CD4-positive, alpha-beta T cell (primary cell): Measurements from ENCODE around the gene HMHB1. TPM values are rescaled to one million over a fixed set of nuclear protein-coding genes. Genes with fewer than 3 reads are reported as not detected.

Experiments
- ATAC-seq: fragments of 200-7000 bp; cut with Tn5 transposase; one replicate; pipeline ENCODE4 v1.10.0; 2022; ENCODE audit warnings: mild to moderate bottlenecking; ENCODE audit not compliant: poor library complexity
- CTCF ChIA-PET: fragments of 350-600 bp; sonication (Branson Sonifier 250); formaldehyde crosslinking; loops from one replicate; lab custom pipeline; 2021; ENCODE audit warnings: antibody characterized with exemption, inconsistent platforms; lab: Charles Lee
- POLR2A ChIA-PET: fragments of 350-600 bp; sonication (Branson Sonifier 250); formaldehyde crosslinking; loops from one replicate; lab custom pipeline; 2021; ENCODE audit warnings: antibody characterized with exemption, inconsistent platforms; lab: Charles Lee
- DNase-seq, 14 experiments: peaks; one replicate each; pipeline ENCODE4 v3.0.0-alpha.2; 2013 to 2020; ENCODE audit warnings: mixed read lengths in 2 of 14
- H3K27ac ChIP-seq, 2 donors: one replicate each; pipeline versions ENCODE4 v1.5.1 to v1.7.0; 2013; ENCODE audit warnings: low read length in 2 of 2, low read depth in 1 of 2, mild to moderate bottlenecking in 1 of 2
- H3K27me3 ChIP-seq, 2 experiments: 1 replicate in 1 of 2; 2 replicates in 1 of 2; pipeline versions ENCODE4 v1.6.1 to v1.7.0; 2013; ENCODE audit warnings: low read length in 2 of 2, control low read depth in 1 of 2, mild to moderate bottlenecking in 1 of 2, moderate library complexity in 1 of 2; ENCODE audit not compliant: insufficient read depth in 2 of 2, control insufficient read depth in 1 of 2
- H3K36me3 ChIP-seq: one replicate; pipeline ENCODE4 v1.6.1; 2013; ENCODE audit warnings: low read length, control low read depth; ENCODE audit not compliant: insufficient read depth
- H3K4me1 ChIP-seq: one replicate; pipeline ENCODE4 v1.6.1; 2013; ENCODE audit warnings: low read length, control low read depth; ENCODE audit not compliant: insufficient read depth
- H3K4me3 ChIP-seq: one replicate; pipeline ENCODE4 v1.5.1; 2013; ENCODE audit warnings: mild to moderate bottlenecking, low read length, moderate library complexity
- H3K9me3 ChIP-seq, 2 experiments: 1 replicate in 1 of 2; 2 replicates in 1 of 2; pipeline versions ENCODE4 v1.6.1 to v1.7.0; 2013; ENCODE audit warnings: low read length in 2 of 2, mild to moderate bottlenecking in 2 of 2, control low read depth in 1 of 2, moderate library complexity in 1 of 2; ENCODE audit not compliant: control insufficient read depth in 1 of 2, insufficient read depth in 1 of 2
- H3K27ac Mint-ChIP-seq: one replicate; pipeline ENCODE4 v1.8.0; 2020; ENCODE audit warnings: mixed read lengths
- H3K27me3 Mint-ChIP-seq: one replicate; pipeline ENCODE4 v1.8.0; 2021; ENCODE audit warnings: mixed read lengths
- H3K36me3 Mint-ChIP-seq: one replicate; pipeline ENCODE4 v1.8.0; 2021; ENCODE audit warnings: low read depth, mixed read lengths
- H3K4me1 Mint-ChIP-seq: one replicate; pipeline ENCODE4 v1.8.0; 2021; ENCODE audit warnings: low read depth, mixed read lengths
- H3K4me3 Mint-ChIP-seq: one replicate; pipeline ENCODE4 v1.8.0; 2020; ENCODE audit warnings: mild to moderate bottlenecking, mixed read lengths
- H3K9me3 Mint-ChIP-seq: one replicate; pipeline ENCODE4 v1.8.0; 2020; ENCODE audit warnings: mixed read lengths
- CTCF ChIP-seq: fragments of 200-600 bp; IDR thresholded peaks from one replicate; pipeline ENCODE4 v1.8.0; 2022; ENCODE audit warnings: antibody characterized with exemption, mild to moderate bottlenecking
- intact Hi-C, 2 experiments: fragments of 100-400 bp; cut with DNase I in 1 of 2; cut with micrococcal nuclease in 1 of 2; formaldehyde crosslinking; loops; one replicate each; pipeline versions ENCODE4 v1.15.1 to v1.9.0; 2023 to 2025; cut with DNase I, micrococcal nuclease
- total RNA-seq, 174 experiments: library from RNA in 2 of 174; stranded (reverse) in 2 of 174; gene quantifications; one replicate each; pipeline ENCODE4 v1.2.3 and lab custom pipeline; 2021 to 2026

HMHB1 gene
- total RNA-seq, 2 experiments from 2014 or later = not detected

GRCh38 chr5:143850050-143850683, 38.2 kb downstream of the HMHB1 start:
- Mint-ChIP-seq H3K4me3 (peak overlapping the region; percentile 51), H3K27me3 (no peaks in the 10 kb centered on the region)
- CTCF ChIA-PET = no interaction called here

GRCh38 chr5:143851383-143851782, 39.4 kb downstream of the HMHB1 start:
- peaks cover 4% of the 10 kb centered on the region for H3K4me1 Mint-ChIP-seq
- ChIA-PET POLR2A (no interaction called here), CTCF (no interaction called here)
- no peak for DNase-seq
- H3K27me3 ChIP-seq = no peaks in the 10 kb centered on the region
- no peaks in the 10 kb centered on the region for H3K36me3 ChIP-seq
- no peak overlapping the region for H3K27ac Mint-ChIP-seq
- no peaks in the 10 kb centered on the region for H3K27me3 Mint-ChIP-seq
- H3K9me3 ChIP-seq = peaks cover 0 to 6% of the 10 kb centered on the region in 2 experiments
- H3K4me3 Mint-ChIP-seq = no peak overlapping the region
- no peaks in the 10 kb centered on the region for H3K36me3 Mint-ChIP-seq
- no peaks in the 10 kb centered on the region for H3K4me1 ChIP-seq
- no peak for ATAC-seq
- no peaks in the 10 kb centered on the region for H3K9me3 Mint-ChIP-seq
- H3K4me3 ChIP-seq = no peak overlapping the region
- H3K27ac ChIP-seq = no peak overlapping the region
- no peak for TF ChIP-seq CTCF
- intact Hi-C loops = no loop called here

More at GRCh38 chr5:143850050-143850683, 38.2 kb downstream of the HMHB1 start:
- intact Hi-C loops = no loop called here
- Mint-ChIP-seq H3K9me3 (no peaks in the 10 kb centered on the region), H3K4me1 (peaks cover 4% of the 10 kb centered on the region), H3K36me3 (no peaks in the 10 kb centered on the region), H3K27ac (no peak overlapping the region)
- no peaks in the 10 kb centered on the region for H3K27me3 ChIP-seq
- H3K4me3 ChIP-seq = no peak overlapping the region
- no peaks in the 10 kb centered on the region for H3K4me1 ChIP-seq
- peaks cover 0 to 6% of the 10 kb centered on the region in 2 experiments for H3K9me3 ChIP-seq
- ATAC-seq = no peak
- TF ChIP-seq CTCF = no peak
- no peaks in the 10 kb centered on the region for H3K36me3 ChIP-seq
- H3K27ac ChIP-seq = no peak overlapping the region
- POLR2A ChIA-PET = no interaction called here
- DNase-seq = no peak

DNA sequence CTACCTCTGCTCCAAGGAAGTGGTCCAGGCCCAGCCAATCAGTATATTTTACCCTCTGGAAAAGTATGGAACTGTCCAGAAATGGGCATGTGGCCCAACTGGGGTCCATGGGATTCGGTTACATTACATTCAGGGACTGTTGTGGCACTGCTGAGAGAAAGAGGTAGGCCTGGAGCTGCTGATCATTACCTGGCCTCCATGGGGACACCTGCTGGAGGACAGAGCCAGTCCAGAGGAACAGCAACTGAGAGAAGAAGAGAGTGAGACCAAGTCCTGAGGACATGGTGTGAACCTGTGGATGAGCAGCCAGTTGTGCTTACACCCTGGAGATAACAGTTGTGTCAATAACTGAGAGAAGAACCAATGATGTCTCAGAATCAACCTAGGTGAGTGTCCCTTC, 48.2 kb downstream of the HMHB1 start:
- ChIA-PET POLR2A (no interaction called here), CTCF (no interaction called here)
- Histone ChIP-seq H3K36me3 (no peaks in the 10 kb centered on the region), H3K4me3 (no peak overlapping the region), H3K27me3 (no peaks in the 10 kb centered on the region), H3K9me3 (no peaks in the 10 kb centered on the region), H3K27ac (no peak overlapping the region), H3K4me1 (no peaks in the 10 kb centered on the region)
- Mint-ChIP-seq H3K9me3 (no peaks in the 10 kb centered on the region), H3K4me3 (no peak overlapping the region), H3K36me3 (no peaks in the 10 kb centered on the region), H3K27me3 (no peaks in the 10 kb centered on the region), H3K27ac (no peak overlapping the region), H3K4me1 (no peaks in the 10 kb centered on the region)
- intact Hi-C loops = no loop called here
- DNase-seq (no peak), ATAC-seq (no peak)
- no peak for TF ChIP-seq CTCF
